Ishikawa (cell line): ENCODE measurements around the gene OR6S1.

Experiments
- CEBPB ChIP-seq: IDR thresholded peaks from 2 replicates; pipeline ENCODE4 v1.6.1; 2012
- CREB1 ChIP-seq: IDR thresholded peaks from 2 replicates; pipeline ENCODE4 v1.6.1; 2012; ENCODE audit warnings: low read depth
- EP300 ChIP-seq: IDR thresholded peaks from 2 replicates; pipeline ENCODE4 v1.6.1; 2012; ENCODE audit warnings: borderline replicate concordance
- FOXM1 ChIP-seq: IDR thresholded peaks from 2 replicates; pipeline ENCODE4 v1.6.1; 2012; ENCODE audit warnings: low read depth, borderline replicate concordance
- NFIC ChIP-seq: IDR thresholded peaks from 2 replicates; pipeline ENCODE4 v1.6.1; 2012
- RAD21 ChIP-seq: IDR thresholded peaks from 2 replicates; pipeline ENCODE4 v1.6.1; 2012; ENCODE audit warnings: low read depth
- TAF1 ChIP-seq: IDR thresholded peaks from 2 replicates; pipeline ENCODE4 v1.6.1; 2012; ENCODE audit warnings: low read depth, mild to moderate bottlenecking
- TEAD4 ChIP-seq: IDR thresholded peaks from 2 replicates; pipeline ENCODE4 v1.6.1; 2012
- TF ChIP-seq, protein P1 (sequence below): IDR thresholded peaks from 2 replicates; pipeline ENCODE4 v1.6.1; 2012
- TF ChIP-seq, protein P2 (sequence below): IDR thresholded peaks from 2 replicates; pipeline ENCODE4 v1.6.1; 2012

- peak; percentile 78; the same call in 1 of the 2 replicates for TF ChIP-seq TEAD4
- TF ChIP-seq, protein P1, sequence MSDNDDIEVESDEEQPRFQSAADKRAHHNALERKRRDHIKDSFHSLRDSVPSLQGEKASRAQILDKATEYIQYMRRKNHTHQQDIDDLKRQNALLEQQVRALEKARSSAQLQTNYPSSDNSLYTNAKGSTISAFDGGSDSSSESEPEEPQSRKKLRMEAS = no peak
- no peak for TF ChIP-seq RAD21
- no peak for TF ChIP-seq TAF1
- TF ChIP-seq FOXM1 = no peak
- TF ChIP-seq, protein P2, sequence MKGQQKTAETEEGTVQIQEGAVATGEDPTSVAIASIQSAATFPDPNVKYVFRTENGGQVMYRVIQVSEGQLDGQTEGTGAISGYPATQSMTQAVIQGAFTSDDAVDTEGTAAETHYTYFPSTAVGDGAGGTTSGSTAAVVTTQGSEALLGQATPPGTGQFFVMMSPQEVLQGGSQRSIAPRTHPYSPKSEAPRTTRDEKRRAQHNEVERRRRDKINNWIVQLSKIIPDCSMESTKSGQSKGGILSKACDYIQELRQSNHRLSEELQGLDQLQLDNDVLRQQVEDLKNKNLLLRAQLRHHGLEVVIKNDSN = no peak
- TF ChIP-seq EP300 = no peak
- TF ChIP-seq CREB1 = no peak
- TF ChIP-seq CEBPB = peak; percentile 70; the same call in 1 of the 2 replicates
- no peak for TF ChIP-seq NFIC
These were observed 16.9 kb downstream of the OR6S1 start for GRCh38 chr14:20624495-20625070.
